HG02970 (cell line): Measurements from ENCODE around the gene LTB.
"Not testable (repeated sequence)": the region's sequence is repeated elsewhere in the genome, so short reads cannot be mapped to it uniquely, and the experiment has no call there.

Experiments used
- ATAC-seq: cut with Tn5 transposase; IDR thresholded peaks from one replicate; pipeline ENCODE4 v1.9.1; 2021; ENCODE audit warnings: mild to moderate bottlenecking, moderate library complexity, moderate number of reproducible peaks; ENCODE audit not compliant: unreplicated experiment, low FRiP score

The LTB gene

GRCh38 chr6:31609519-31610406, 27.5 kb upstream of the LTB start:
- no peak for ATAC-seq

- ATAC-seq, result no peak
These were observed 25.1 kb upstream of the LTB start for GRCh38 chr6:31607317-31607716.

- ATAC-seq, result no peak
These were observed 14.8 kb upstream of the LTB start for GRCh38 chr6:31597006-31597405.

- ATAC-seq, result no peak
These were observed 10.2 kb upstream of the LTB start for GRCh38 chr6:31592396-31592771.

- not testable (repeated sequence) for ATAC-seq
These were observed 8.5 kb upstream of the LTB start for GRCh38 chr6:31590691-31591090.

GRCh38 chr6:31588871-31589650, 6.8 kb upstream of the LTB start:
- ATAC-seq, result no peak

GRCh38 chr6:31587791-31588777, 5.9 kb upstream of the LTB start:
- no peak for ATAC-seq

GRCh38 chr6:31586599-31587281, 4.5 kb upstream of the LTB start:
- no peak for ATAC-seq

GRCh38 chr6:31586008-31586407, 3.8 kb upstream of the LTB start, which contains the start of gene LST1:
Gene LST1 (plus strand): TSS chr6:31586277. CDS start chr6:31587300, 1,023 bp downstream.
- ATAC-seq, result no peak

- ATAC-seq, result no peak
These were observed 3.3 kb upstream of the LTB start for GRCh38 chr6:31585491-31585890.

GRCh38 chr6:31581434-31582229, 592 bp downstream of the LTB start:
- no peak for ATAC-seq

- peak; percentile 42 for ATAC-seq
These were observed 1.3 kb downstream of the LTB start for GRCh38 chr6:31580807-31581433.

- ATAC-seq, result no peak
These were observed 1.8 kb downstream of the LTB start for GRCh38 chr6:31580438-31580740.

GRCh38 chr6:31579546-31580437, 2.4 kb downstream of the LTB start:
- ATAC-seq, result no peak

GRCh38 chr6:31579119-31579505, 3.1 kb downstream of the LTB start:
- no peak for ATAC-seq

- no peak for ATAC-seq
These were observed 3.8 kb downstream of the LTB start for GRCh38 chr6:31578184-31579118.

- ATAC-seq, result no peak
These were observed 4.7 kb downstream of the LTB start for GRCh38 chr6:31577579-31577966.
